ENCODE data around the gene EPN2.

DNA sequence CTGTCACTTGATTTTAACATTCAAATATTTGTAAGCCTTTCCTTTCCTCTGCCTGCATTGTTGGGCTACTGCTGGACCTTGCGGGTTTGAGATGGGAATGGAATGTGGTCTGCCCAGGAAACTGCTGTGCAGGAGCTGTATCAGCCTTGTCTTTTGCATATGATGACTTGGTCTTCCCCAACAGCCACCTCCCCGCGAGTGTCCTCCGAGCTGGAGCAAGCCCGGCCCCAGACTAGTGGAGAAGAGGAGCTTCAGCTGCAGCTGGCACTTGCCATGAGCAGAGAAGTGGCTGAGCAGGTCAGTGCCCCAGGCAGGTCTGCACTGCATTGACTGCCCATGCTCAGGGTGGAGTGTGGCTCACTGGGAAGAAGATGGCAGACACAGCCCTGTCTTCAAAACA, 72.5 kb downstream of the EPN2 start:
- TF ChIP-seq, protein P1, sequence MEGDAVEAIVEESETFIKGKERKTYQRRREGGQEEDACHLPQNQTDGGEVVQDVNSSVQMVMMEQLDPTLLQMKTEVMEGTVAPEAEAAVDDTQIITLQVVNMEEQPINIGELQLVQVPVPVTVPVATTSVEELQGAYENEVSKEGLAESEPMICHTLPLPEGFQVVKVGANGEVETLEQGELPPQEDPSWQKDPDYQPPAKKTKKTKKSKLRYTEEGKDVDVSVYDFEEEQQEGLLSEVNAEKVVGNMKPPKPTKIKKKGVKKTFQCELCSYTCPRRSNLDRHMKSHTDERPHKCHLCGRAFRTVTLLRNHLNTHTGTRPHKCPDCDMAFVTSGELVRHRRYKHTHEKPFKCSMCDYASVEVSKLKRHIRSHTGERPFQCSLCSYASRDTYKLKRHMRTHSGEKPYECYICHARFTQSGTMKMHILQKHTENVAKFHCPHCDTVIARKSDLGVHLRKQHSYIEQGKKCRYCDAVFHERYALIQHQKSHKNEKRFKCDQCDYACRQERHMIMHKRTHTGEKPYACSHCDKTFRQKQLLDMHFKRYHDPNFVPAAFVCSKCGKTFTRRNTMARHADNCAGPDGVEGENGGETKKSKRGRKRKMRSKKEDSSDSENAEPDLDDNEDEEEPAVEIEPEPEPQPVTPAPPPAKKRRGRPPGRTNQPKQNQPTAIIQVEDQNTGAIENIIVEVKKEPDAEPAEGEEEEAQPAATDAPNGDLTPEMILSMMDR (IDR thresholded peaks at IDR 0.05) = no peak
- TF ChIP-seq POLR2A (IDR thresholded peaks at IDR 0.05) = no peak
- TF ChIP-seq POLR2AphosphoS5 (IDR thresholded peaks at IDR 0.05) = no peak
